Measurements from ENCODE around the gene APOBEC3C.
"Not testable (repeated sequence)": the region's sequence is repeated elsewhere in the genome, so short reads cannot be mapped to it uniquely, and the experiment has no call there.

APOBEC3C gene

GRCh38 chr22:38996105-38996504, 18.0 kb upstream of the APOBEC3C start:
- H3K4me3 ChIP-seq (ENCODE audit: control insufficient read depth, low read depth, low read length) = no peak overlapping the region
- DNase-seq (ENCODE audit: low read depth) = no peak
- TF ChIP-seq CTCF (IDR thresholded peaks at IDR 0.05; ENCODE audit: control insufficient read depth, insufficient read depth, low read depth, low read length, missing control alignments) = no peak

- no peak for DNase-seq (ENCODE audit: low read depth)
- H3K4me3 ChIP-seq (ENCODE audit: control insufficient read depth, low read depth, low read length) = no peak overlapping the region
- TF ChIP-seq CTCF (IDR thresholded peaks at IDR 0.05; ENCODE audit: control insufficient read depth, insufficient read depth, low read depth, low read length, missing control alignments) = no peak
Observed at GRCh38 chr22:38997518-38997917, 16.5 kb upstream of the APOBEC3C start.

GRCh38 chr22:39003165-39003638, 10.9 kb upstream of the APOBEC3C start:
- peak; percentile 82 for TF ChIP-seq CTCF (IDR thresholded peaks at IDR 0.05; ENCODE audit: control insufficient read depth, insufficient read depth, low read depth, low read length, missing control alignments)
- no peak overlapping the region for H3K4me3 ChIP-seq (ENCODE audit: control insufficient read depth, low read depth, low read length)
- DNase-seq (ENCODE audit: low read depth) = peak; percentile 67

- no peak overlapping the region for H3K4me3 ChIP-seq (ENCODE audit: control insufficient read depth, low read depth, low read length)
- no peak for DNase-seq (ENCODE audit: low read depth)
- TF ChIP-seq CTCF (IDR thresholded peaks at IDR 0.05; ENCODE audit: control insufficient read depth, insufficient read depth, low read depth, low read length, missing control alignments) = no peak
Observed at GRCh38 chr22:39007177-39007576, 6.9 kb upstream of the APOBEC3C start.

GRCh38 chr22:39008271-39008850, 5.7 kb upstream of the APOBEC3C start:
- DNase-seq (ENCODE audit: low read depth) = not testable (repeated sequence)

GRCh38 chr22:39010946-39011345, 3.1 kb upstream of the APOBEC3C start:
- TF ChIP-seq CTCF (IDR thresholded peaks at IDR 0.05; ENCODE audit: control insufficient read depth, insufficient read depth, low read depth, low read length, missing control alignments) = no peak
- no peak for DNase-seq (ENCODE audit: low read depth)
- no peak overlapping the region for H3K4me3 ChIP-seq (ENCODE audit: control insufficient read depth, low read depth, low read length)

More at GRCh38 chr22:39008271-39008850, 5.7 kb upstream of the APOBEC3C start:
- H3K4me3 ChIP-seq (ENCODE audit: control insufficient read depth, low read depth, low read length) = not testable (repeated sequence)

- no peak for TF ChIP-seq CTCF (IDR thresholded peaks at IDR 0.05; ENCODE audit: control insufficient read depth, insufficient read depth, low read depth, low read length, missing control alignments)
- DNase-seq (ENCODE audit: low read depth) = no peak
- H3K4me3 ChIP-seq (ENCODE audit: control insufficient read depth, low read depth, low read length) = no peak overlapping the region
Observed at GRCh38 chr22:39012533-39013511, 1.2 kb upstream of the APOBEC3C start.

- not testable (repeated sequence) for DNase-seq (ENCODE audit: low read depth); H3K4me3 ChIP-seq (ENCODE audit: control insufficient read depth, low read depth, low read length)
Observed at GRCh38 chr22:39013561-39013941, 506 bp upstream of the APOBEC3C start.

- DNase-seq (ENCODE audit: low read depth) = not testable (repeated sequence)
- H3K4me3 ChIP-seq (ENCODE audit: control insufficient read depth, low read depth, low read length) = peak overlapping the region; percentile 67
Observed at GRCh38 chr22:39014723-39015121, 665 bp downstream of the APOBEC3C start.
